Myometrial cell (primary cell): ENCODE results near the gene MAGEA1. TPM values are rescaled to one million over a fixed set of nuclear protein-coding genes. Genes with fewer than 3 reads are reported as not detected.

ENCODE experiments used
- total RNA-seq: library from RNA; depleted of rRNA; stranded (reverse); fragments of >200 nt; gene quantifications from 2 replicates; pipeline ENCODE4 v1.2.3, GENCODE V29; 2015

MAGEA1 gene, protein sequence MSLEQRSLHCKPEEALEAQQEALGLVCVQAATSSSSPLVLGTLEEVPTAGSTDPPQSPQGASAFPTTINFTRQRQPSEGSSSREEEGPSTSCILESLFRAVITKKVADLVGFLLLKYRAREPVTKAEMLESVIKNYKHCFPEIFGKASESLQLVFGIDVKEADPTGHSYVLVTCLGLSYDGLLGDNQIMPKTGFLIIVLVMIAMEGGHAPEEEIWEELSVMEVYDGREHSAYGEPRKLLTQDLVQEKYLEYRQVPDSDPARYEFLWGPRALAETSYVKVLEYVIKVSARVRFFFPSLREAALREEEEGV
- total RNA-seq = not detected in 2 replicates

GRCh38 chrX:153179131-153179530, at the start of gene MAGEA1:
Gene MAGEA1 (plus strand): TSS chrX:153179284. CDS start chrX:153182390, 3,106 bp downstream.

Other genes with a start within 250 kb of the MAGEA1 start
- gene PNMA5, start 185.2 kb upstream of the MAGEA1 start, total RNA-seq = not detected in 2 replicates
- not detected in 2 replicates for gene PNMA3, start 122.8 kb upstream of the MAGEA1 start, total RNA-seq
- 2.3 TPM in 2 replicates for gene PNMA6A, start 106.8 kb upstream of the MAGEA1 start, total RNA-seq
- gene PNMA6F, start 142.5 kb downstream of the MAGEA1 start, total RNA-seq = not detected in 2 replicates
- 4.9 and 5.1 TPM in 2 replicates for gene ZNF275, start 154.9 kb downstream of the MAGEA1 start, total RNA-seq
- gene PNMA6E, start 222.1 kb downstream of the MAGEA1 start, total RNA-seq = not detected in 2 replicates
- gene ZFP92, start 232.2 kb downstream of the MAGEA1 start, total RNA-seq = 0.29 and 0.71 TPM in 2 replicates